HG03280 (cell line): ENCODE results near the gene ZNF169.
"Not testable (repeated sequence)": the region's sequence is repeated elsewhere in the genome, so short reads cannot be mapped to it uniquely, and the experiment has no call there.

ENCODE experiments used
- ATAC-seq: cut with Tn5 transposase; IDR thresholded peaks from one replicate; pipeline ENCODE4 v1.9.1; 2021; ENCODE audit warnings: mild to moderate bottlenecking, moderate library complexity; ENCODE audit not compliant: unreplicated experiment

ZNF169 gene

DNA sequence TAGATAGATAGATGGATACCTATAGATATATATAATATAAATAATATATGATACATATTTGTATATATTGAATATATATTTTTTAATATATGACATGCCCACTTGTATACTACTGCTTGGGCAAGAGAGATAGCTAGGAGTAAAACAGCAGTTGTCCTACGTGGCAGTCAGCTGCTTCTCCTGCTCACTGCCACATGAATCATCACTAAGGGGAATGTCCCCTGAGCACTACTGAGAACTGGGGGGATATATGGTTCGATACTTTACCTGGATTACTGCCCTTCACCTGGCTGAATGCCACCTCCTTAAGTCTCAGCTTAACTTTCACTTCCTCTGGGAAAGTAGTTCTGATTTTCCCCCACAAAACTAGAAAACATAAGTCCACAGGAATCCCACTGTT, 82.6 kb downstream of the ZNF169 start:
- not testable (repeated sequence) for ATAC-seq

- ATAC-seq: not testable (repeated sequence)
Measured at GRCh38 chr9:94347451-94347850, 88.4 kb downstream of the ZNF169 start.

DNA sequence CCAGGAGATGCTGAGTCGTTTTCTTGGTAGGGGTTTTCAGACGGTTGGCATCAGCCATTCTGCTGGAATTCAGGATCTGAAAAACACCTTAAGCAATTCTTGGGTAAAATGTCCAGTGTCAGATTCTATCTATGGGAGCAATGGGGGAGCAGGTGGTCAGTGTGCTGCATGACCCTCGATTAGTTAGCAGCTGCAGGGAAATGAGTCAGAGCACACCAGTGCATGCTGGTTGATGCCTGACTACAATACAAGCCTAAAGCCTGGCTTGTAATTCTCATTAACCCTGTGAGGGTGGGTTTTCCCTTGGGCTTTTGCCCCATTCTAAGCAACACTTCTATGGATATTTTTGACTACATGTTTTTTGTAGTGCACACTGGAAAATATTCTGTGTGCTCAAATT, 89.7 kb downstream of the ZNF169 start:
- not testable (repeated sequence) for ATAC-seq
